Sigmoid colon (tissue), 4 donors: ENCODE results near the gene AEBP1.

Experiments used
- EP300 ChIP-seq, 4 donors: sonication (generic); formaldehyde crosslinking; IDR thresholded peaks; one replicate each; pipeline ENCODE4 v1.6.1; 2017; ENCODE audit warnings: antibody characterized with exemption in 4 of 4
- POLR2AphosphoS5 ChIP-seq, 4 donors: sonication (generic); formaldehyde crosslinking; IDR thresholded peaks; one replicate each; pipeline ENCODE4 v1.6.1; 2017; ENCODE audit warnings: antibody characterized with exemption in 4 of 4
- TF ChIP-seq, protein P1 (sequence below), 4 experiments: fragments of 450-650 bp in 3 of 4; fragments of 200-600 bp in 1 of 4; IDR thresholded peaks; one replicate each; pipeline ENCODE4 v1.5.1; 2016 to 2019; ENCODE audit warnings: antibody characterized with exemption in 4 of 4, mild to moderate bottlenecking in 3 of 4, moderate library complexity in 2 of 4

DNA sequence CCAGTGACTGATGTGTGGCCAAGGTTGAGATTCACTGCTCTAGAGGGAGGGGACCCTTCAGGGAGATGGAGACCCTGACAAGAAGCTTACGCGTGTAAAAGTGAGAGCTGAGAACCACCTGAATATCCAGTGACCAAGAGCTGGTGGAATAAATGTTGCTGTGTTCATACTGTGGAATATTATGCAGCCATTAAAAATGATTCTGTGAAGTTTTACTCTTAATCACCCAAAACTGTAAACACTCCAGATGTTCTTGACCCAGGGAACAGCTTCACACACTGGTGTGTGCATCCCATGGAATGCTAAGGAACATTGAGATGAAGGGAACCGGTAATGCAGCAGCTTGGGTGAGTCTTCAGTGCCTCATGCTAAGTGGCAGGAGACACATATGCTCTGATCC lies 17.5 kb upstream of the AEBP1 start:
- TF ChIP-seq, protein P1, sequence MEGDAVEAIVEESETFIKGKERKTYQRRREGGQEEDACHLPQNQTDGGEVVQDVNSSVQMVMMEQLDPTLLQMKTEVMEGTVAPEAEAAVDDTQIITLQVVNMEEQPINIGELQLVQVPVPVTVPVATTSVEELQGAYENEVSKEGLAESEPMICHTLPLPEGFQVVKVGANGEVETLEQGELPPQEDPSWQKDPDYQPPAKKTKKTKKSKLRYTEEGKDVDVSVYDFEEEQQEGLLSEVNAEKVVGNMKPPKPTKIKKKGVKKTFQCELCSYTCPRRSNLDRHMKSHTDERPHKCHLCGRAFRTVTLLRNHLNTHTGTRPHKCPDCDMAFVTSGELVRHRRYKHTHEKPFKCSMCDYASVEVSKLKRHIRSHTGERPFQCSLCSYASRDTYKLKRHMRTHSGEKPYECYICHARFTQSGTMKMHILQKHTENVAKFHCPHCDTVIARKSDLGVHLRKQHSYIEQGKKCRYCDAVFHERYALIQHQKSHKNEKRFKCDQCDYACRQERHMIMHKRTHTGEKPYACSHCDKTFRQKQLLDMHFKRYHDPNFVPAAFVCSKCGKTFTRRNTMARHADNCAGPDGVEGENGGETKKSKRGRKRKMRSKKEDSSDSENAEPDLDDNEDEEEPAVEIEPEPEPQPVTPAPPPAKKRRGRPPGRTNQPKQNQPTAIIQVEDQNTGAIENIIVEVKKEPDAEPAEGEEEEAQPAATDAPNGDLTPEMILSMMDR (IDR thresholded peaks at IDR 0.05) = no peak
- TF ChIP-seq POLR2AphosphoS5 (IDR thresholded peaks at IDR 0.05) (no peak), EP300 (IDR thresholded peaks at IDR 0.05) (no peak)
